GM19463 (cell line): ENCODE measurements around the gene PHKG1.
"Not testable (repeated sequence)": the region's sequence is repeated elsewhere in the genome, so short reads cannot be mapped to it uniquely, and the experiment has no call there.

Experiments
- ATAC-seq: cut with Tn5 transposase; IDR thresholded peaks from one replicate; pipeline ENCODE4 v1.9.1; 2021; ENCODE audit warnings: mild to moderate bottlenecking, moderate library complexity; ENCODE audit not compliant: unreplicated experiment

Gene PHKG1

DNA sequence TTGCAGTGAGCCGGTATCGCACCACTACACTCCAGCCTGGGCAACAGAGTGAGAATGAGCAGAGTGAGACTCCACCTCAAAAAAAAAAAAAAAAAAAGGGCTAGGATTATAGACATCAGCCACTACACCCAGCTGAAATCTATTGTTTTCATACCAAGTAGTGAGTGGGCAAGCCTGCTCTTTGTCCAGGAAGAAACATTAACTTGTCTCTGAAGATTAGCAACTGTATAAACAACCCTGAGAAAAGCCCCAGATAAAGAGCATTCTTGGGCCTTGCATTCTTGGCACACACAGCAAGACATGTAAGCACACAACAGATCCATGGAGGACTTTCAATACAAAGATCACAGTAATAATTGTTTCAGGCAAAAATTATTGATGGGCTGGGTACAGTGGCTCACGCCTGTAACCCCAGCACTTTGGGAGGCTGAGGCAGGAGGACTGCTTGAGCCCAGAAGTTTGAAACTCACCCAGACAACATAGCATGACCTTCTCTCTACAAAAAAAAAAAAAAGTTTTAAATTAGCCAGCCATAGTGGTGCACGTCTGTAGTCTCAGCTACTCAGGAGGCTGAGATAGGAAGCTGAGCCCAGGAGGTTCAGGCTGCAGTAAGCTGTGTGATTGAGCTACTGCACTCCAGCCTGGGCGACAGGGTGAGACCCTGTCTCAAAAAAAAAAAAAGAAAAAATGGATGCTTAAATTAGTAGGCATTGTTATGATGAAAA, 45.9 kb downstream of the PHKG1 start:
- no peak for ATAC-seq

GRCh38 chr7:56045758-56046157, 47.0 kb downstream of the PHKG1 start:
- not testable (repeated sequence) for ATAC-seq

- no peak for ATAC-seq
Measured at GRCh38 chr7:56040730-56041129, 52.0 kb downstream of the PHKG1 start.

GRCh38 chr7:56033671-56034432, 58.9 kb downstream of the PHKG1 start:
- ATAC-seq: peak; percentile 99

- ATAC-seq: not testable (repeated sequence)
Measured at GRCh38 chr7:56032578-56032977, 60.2 kb downstream of the PHKG1 start.

GRCh38 chr7:56031556-56031955, 61.2 kb downstream of the PHKG1 start:
- ATAC-seq: not testable (repeated sequence)

GRCh38 chr7:56030340-56030739, 62.4 kb downstream of the PHKG1 start:
- no peak for ATAC-seq
